HG02763 (cell line): ENCODE measurements around the gene SLC6A19.

Source experiments
- ATAC-seq: cut with Tn5 transposase; IDR thresholded peaks from one replicate; pipeline ENCODE4 v1.9.1; 2021; ENCODE audit warnings: mild to moderate bottlenecking, moderate library complexity; ENCODE audit not compliant: unreplicated experiment

Gene SLC6A19

DNA sequence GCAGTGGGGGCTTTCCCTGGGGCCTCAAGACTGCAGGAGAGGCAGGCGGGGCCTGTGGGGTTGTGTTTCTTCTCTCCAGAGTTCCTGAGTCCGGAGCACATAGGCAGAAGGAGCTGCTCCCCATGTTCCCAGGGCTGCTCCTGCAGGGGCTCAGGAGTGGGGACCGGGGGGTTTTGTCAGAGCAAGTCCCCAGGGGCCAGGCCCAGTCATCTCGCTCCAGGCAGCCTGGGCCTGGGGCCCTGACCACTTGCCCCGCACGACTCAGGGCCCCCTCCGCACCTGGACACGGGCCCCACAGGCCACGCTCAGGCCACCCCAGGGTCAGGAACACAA is 22.0 kb upstream of the SLC6A19 start:
- no peak for ATAC-seq

- ATAC-seq, result no peak
Observed at GRCh38 chr5:1180096-1180495, 21.3 kb upstream of the SLC6A19 start.

GRCh38 chr5:1180841-1181271 is 20.5 kb upstream of the SLC6A19 start:
- ATAC-seq, result no peak

- no peak for ATAC-seq
Observed at GRCh38 chr5:1181451-1182359, 19.7 kb upstream of the SLC6A19 start.

DNA sequence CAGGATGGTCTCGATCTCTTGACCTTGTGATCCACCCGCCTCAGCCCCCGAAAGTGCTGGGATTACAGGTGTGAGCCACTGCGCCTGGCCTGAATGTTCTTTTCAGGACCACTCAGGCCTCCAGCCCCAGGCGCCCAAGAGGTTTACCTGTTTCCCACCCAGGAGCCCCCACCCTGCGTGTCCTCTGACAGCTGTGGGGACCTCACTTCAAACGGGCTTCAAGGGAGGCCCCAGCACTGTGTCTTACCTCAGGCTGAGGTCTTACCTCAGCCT is 19.1 kb upstream of the SLC6A19 start:
- no peak for ATAC-seq

DNA sequence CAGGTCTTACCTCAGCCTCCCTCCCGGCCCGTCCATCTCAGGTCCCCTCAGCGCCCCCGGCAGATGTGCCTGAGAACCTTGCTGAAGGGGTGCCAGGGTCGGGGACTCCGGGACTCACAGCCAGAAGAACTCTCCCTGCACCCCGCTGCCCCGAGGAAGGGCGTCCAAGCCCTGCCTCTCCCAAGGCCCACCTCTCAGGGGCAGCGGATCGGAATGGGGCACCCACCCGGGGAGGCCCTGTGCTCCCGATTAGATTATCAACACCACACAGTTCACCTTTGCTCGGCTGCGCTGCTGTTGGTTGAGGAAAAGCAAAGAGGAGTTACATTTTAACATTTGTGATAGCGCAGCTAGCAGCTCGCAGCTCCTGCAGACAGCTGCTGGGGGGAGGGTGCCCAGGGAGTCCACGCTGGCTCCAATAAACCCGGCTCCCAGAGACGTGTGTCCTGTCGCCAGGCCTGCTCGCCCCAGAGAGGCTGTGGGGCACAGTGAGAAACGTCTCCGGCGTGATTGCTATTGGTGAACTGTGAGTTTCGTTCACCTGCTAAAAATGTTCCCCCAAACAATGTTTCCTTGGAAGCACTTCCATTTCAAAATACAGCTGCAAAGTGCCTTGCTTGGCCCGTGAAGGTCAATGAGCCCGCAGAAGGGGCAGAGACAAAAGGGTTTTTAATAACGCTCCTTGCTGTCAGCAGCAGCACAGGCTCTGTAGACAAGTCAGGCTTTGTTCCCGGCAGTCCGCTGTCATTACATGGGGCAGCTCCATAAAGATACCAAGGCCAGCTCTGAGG is 18.6 kb upstream of the SLC6A19 start:
- ATAC-seq, result no peak

GRCh38 chr5:1183424-1184162 is 17.8 kb upstream of the SLC6A19 start:
- no peak for ATAC-seq

DNA sequence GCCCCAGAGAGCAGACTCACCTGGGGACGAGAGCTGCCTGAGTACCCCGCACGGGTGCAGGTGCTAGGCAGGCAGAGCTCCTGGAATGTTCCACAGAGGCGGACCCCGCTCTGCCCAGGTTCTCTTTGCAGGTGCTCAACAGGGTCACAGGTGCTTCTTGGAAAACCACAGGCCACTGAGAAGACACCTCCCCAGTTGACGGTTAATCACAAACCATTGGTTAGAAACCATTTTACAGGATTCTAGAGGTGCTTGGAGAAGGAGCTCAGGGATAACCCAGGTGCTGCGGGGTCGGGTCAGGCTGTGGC is 17.3 kb upstream of the SLC6A19 start:
- ATAC-seq, result no peak

DNA sequence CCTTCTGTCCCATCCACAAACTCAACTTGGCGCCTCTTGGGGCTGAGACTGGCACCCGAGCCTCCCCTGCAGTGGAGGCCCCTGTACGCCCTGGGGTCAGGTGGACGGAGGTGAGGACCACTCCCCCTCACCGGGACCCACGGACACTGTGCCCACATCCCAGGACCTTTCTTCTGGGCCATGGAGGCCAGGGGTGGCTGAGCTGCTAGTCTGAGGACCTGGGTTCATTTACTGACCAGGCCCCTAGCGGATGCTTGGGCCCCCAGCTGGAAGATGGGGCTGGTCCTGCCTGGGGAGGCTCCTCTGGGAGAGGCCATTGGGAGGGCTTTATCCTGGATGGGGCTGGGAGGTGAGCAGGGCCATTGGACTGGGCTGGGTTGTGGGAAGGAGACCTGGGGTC is 16.9 kb upstream of the SLC6A19 start:
- ATAC-seq, result no peak

DNA sequence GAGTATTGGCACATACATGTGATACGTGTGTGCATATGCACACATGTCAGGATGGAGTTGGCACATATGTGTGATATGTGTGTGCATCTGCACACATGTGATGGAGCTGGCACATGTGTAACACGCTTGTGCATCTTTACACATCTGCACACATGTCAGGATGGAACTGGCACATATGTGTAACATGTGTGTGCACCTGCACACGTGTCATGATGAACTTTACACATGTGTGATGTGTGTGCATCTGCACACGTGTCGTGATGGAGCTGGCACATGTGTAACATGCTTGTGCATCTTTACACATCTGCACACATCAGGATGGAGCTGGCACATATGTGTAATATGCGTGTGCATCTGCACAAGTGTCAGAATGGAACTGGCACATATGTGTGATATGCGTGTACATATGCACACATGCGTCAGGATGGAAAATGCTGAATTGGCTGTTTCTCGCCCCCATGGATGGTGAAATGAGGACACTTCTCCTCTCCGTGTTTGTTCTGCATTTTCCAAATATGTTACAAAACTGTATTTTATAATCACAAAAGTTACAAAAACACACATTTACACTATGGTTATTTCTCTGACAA is 16.3 kb upstream of the SLC6A19 start:
- no peak for ATAC-seq

GRCh38 chr5:1185629-1186350 is 15.6 kb upstream of the SLC6A19 start:
- no peak for ATAC-seq

DNA sequence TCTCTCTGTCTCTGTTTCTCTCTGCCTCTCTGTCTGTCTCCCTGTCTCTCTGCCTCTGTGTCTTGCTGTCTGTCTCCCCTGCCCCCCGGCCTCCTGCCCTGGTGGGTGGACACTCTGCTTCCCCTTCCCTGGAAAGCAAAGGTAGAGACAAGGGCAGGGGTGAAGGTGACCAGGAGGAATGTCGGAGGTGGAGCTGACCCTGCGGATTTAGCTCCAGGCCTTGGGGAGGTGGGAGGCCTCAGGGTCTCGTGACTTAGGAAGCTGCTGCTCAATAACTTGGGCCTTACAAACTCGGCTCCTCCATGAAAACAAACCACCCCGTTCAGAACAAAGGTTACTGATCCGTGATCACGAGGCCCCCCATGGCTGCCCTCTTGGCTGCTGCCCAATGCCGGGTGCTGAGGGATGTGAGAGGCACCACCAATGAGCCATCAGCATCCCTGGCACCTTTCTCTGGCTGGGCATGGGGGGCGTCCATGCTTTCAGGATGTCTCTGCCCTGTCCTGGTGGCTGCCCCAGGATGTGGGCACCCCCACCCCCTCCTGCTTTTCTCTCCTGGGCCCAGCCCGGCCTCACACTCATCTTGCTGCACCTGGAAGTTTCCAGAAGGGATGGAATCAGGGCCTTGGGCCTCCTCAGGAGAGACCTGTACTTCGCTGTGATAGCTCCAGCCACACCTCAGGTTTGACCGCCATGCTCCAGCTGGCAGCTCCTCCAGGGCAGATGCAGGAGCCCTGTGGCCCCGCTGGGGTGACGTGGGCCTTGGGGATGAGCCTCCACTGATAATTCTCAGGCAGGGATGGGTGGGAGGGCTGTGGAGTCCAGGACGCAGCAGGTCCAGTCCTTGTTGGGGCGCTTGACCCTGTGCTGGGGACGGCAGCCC is 14.8 kb upstream of the SLC6A19 start:
- ATAC-seq, result no peak

- ATAC-seq, result no peak
Observed at GRCh38 chr5:1187234-1187949, 14.0 kb upstream of the SLC6A19 start.

DNA sequence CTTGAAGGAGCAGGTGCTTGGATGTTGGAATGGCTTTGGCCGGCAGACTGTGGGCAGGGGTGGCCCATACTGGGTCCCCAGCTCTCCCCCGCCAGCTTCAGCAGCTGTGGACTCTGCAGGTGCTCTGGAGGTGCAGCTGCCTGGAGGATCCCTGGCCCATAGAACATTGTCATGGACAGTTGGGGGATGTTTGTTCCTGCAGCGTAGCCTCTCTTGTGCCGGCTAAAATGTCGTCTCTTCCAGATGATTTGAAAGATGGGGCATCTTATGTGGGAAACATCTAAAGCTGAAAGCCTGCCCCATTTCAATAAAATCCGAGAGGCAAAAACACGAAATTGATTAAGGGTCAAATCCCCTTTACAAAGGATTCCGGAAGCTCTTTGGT is 13.5 kb upstream of the SLC6A19 start:
- no peak for ATAC-seq

- no peak for ATAC-seq
Observed at GRCh38 chr5:1188464-1188863, 12.9 kb upstream of the SLC6A19 start.

DNA sequence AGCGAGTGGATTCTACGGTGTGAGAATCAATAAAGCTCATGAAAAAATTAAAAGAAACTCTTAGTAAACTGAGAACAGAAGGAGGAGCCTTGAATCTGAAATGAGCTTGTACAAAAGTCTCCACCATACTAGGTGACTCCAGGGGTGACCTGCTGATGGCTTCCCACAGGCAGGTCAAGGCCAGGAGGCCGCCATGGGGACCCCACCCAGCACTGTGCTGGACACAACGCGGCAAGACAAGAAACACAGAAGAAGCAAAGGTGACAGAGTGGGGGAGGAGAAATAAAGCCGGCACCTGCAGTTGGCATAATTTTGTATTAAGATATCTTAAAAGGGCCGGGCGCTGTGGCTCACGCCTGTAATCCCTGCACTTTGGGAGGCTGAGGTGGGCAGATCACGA is 12.1 kb upstream of the SLC6A19 start:
- no peak for ATAC-seq

DNA sequence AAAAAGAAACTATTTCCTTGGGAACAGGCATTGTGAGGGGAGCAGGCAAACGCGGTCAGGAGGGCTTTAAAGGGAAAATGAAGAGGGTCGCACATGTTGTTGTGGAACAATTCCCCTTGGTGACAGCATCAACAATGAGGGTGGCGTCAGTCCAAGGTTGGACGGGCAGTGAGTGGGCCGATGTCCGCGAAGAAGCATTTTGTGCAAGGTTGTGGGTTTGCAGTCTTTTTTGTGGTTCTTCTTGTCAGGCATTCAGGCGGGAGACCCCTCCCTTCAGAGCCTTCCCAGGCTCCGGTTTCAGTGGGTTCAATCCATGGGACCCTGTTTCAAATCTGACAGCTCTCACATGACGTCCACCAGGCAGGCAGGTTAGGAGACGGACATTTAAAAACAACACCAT is 11.1 kb upstream of the SLC6A19 start:
- ATAC-seq, result no peak

GRCh38 chr5:1190837-1191239 is 10.6 kb upstream of the SLC6A19 start:
- ATAC-seq, result no peak

DNA sequence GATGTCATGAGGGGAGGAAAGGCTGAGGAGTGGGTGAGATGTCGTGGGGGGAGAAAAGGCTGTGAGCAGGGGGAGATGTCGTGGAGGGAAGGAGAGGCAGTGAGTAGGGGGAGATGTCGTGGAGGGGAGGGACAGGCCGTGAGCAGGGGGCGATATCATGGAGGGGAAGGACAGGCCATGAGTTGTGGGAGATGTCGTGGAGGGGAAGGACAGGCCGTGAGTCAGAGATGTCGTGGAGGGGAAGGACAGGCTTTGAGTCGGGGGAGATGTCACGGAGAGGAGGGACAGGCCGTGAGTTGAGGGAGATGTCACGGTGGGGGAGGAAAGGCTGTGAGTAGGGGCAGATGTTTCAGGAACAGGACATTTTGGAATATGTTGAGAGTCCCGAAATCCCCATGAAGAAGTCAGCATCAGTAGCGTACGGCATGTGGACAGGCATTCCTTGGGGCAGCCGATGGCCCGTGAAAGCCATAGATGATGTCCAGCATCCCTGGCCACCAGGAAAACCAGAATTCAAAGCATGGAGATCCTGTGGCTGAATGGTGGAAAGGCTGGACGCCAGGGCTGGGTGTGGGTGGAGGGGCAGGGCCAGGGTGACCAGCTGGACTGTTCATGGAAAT is 8.3 kb upstream of the SLC6A19 start:
- ATAC-seq, result no peak
